ENCODE data around the gene SEC24A.

DNA sequence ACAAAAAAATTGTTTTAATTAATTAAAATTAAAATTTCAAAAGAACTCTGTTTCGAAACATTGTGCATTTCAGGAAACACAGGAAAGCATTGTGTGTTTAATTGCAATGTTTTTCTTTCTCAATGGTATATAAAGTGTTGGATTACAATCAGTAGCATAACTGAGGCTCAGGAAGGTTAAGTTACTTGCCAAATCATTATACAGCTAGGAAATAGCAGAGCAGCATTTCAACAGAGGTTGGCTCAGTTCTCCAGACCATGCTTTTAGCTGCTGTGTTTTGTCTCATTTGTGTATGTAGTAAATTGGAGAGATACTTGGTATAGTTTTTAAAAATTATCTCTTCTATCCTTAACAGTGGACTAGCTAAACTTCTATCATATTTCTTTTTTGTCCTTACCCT is 59.7 kb downstream of the SEC24A start:
- TF ChIP-seq EZH2phosphoT487 (IDR thresholded peaks at IDR 0.05; ENCODE audit: low read length) (no peak), CTCF (IDR thresholded peaks at IDR 0.05; ENCODE audit: low read length) (no peak), EZH2 (optimal IDR thresholded peaks at IDR 0.05; ENCODE audit: low read depth, low read length) (no peak)

Measured in MM.1S (cell line).